HG02642 (cell line): ENCODE data around the gene LRP8.
A peak's percentile ranks its signal among the peaks of the same experiment; 100 is the strongest.
"Not testable (repeated sequence)": the region's sequence is repeated elsewhere in the genome, so short reads cannot be mapped to it uniquely, and the experiment has no call there.

ENCODE experiments used
- ATAC-seq: cut with Tn5 transposase; IDR thresholded peaks from one replicate; pipeline ENCODE4 v1.9.1; 2021; ENCODE audit warnings: mild to moderate bottlenecking; ENCODE audit not compliant: unreplicated experiment, poor library complexity

The LRP8 gene

GRCh38 chr1:53288002-53288789 lies 39.7 kb downstream of the LRP8 start:
- ATAC-seq, result no peak

DNA sequence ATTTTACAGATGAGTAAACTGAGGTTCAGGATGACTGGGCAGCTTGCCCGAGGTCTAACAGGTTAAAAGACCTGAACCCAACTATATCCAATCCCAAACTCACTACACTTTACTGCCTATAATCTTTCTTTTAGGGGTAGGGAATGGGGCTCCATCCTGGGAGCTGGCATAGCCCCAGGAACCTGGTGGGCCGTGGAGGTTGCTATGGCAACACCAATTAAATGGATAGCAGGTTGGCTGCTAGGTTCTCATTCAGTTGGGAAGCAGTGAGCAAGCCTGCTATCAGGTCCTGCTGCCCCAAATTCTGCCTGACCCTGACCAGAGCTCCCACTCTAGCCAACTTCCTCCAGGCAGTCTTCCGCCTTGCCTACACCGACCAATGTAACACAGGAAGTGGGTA lies 40.9 kb downstream of the LRP8 start:
- ATAC-seq, result no peak

- peak; percentile 40 for ATAC-seq
These were observed 41.7 kb downstream of the LRP8 start for GRCh38 chr1:53285969-53286760.

- ATAC-seq, result no peak
These were observed 42.3 kb downstream of the LRP8 start for GRCh38 chr1:53285546-53285945.

DNA sequence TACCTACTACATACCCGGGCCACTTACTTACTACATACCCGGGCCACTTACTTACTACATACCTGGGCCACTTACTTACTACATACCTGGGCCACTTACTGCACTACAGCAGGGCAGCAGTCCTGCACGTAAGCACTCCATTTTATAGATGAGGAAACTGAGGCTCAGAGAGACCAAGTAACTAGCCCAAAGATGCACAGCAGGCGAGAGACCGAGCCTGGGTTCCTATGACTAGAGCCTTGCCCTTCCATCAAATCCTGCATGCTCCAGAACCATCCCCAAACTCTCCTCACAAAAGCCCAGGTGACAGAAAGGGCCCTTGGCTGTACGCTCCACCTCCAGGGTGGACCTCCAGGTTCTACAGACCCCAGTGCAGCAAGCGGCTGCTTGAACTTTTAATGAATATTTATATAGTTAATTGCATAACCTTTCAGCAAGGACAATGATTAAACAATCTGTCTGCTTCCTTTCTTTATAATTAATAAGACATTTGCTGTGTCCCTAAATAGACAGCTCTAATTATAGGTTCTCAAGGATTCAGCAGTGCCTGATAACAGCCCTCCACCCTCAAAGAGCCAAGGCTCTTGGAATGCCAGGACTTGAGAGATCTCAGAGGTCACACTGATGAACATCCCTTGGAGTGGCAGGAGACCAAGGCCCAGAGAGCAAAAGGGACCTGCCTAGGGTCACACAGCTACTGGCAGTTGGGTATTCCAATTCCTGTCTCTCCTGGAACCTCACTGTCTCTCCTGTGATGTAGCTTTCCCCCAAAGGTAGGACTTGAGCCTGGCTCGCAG lies 43.4 kb downstream of the LRP8 start:
- ATAC-seq, result no peak

GRCh38 chr1:53283156-53283555 lies 44.7 kb downstream of the LRP8 start:
- ATAC-seq, result not testable (repeated sequence)

GRCh38 chr1:53281133-53281532 lies 46.7 kb downstream of the LRP8 start:
- ATAC-seq, result no peak

GRCh38 chr1:53280496-53280895 lies 47.4 kb downstream of the LRP8 start:
- ATAC-seq, result no peak

DNA sequence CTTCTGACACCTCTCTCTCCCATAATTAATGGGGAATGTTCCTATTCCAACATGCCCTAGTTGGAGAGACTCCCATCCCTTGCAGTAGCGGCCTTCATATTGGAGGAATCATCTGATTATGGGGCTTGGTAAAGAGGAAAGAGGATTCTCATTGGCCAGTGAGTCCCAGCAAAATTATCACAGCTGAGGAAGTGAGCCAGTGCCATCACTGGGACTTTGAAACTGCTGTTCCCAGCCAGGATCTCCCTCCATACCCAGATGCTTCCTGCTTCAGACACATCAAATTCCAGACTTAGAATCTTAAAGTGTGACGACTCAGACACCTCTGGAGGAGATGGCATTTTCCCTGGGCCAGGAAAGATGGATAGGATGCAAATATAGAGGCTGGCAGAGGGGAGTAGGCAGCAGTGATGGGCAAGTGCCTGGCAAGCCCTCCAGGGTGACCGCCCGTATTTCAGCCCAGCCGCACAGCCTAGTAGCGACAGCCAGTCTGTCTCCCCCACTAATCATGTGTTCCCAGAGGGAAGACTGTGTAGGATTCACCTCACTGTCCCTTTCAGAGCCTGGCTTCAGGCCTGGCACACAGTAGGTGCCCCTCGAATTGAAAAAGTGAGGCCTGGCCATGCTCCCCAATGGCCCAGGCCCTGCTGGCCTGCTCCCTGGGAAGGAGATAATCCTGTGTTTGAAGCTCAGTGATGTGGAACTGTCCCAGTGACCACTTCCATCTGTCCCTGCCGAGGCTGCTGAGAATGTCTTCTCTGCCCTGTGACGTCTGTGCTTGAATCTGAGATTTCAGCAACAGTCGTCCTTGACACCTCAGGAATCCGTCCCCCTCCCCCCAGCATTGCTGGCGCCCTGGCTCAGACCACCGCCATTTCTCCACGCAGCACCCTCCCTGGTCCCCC lies 48.3 kb downstream of the LRP8 start:
- ATAC-seq, result no peak

GRCh38 chr1:53278298-53278725 lies 49.6 kb downstream of the LRP8 start:
- ATAC-seq, result no peak

DNA sequence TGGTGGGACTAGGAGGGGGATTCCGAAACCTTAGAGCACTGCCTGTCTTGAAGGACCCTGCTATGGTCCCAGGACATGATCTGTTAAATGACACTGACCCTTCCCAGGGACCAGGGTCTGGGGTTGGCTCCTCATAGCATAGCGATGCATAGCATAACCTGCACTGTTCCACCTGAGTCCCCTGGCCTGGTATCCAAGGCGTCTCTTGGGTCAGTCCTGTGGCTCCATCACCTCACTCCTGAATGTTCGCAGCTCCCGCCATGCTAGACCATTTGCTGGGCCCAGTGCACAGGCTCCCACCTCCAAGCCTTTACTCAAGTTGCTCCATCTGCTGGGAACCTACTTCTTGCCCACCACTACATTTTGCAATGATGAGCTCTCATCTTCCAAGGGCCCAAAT lies 50.5 kb downstream of the LRP8 start:
- ATAC-seq, result no peak

- ATAC-seq, result no peak
These were observed 51.0 kb downstream of the LRP8 start for GRCh38 chr1:53276902-53277281.

GRCh38 chr1:53276153-53276901 lies 51.5 kb downstream of the LRP8 start:
- no peak for ATAC-seq

DNA sequence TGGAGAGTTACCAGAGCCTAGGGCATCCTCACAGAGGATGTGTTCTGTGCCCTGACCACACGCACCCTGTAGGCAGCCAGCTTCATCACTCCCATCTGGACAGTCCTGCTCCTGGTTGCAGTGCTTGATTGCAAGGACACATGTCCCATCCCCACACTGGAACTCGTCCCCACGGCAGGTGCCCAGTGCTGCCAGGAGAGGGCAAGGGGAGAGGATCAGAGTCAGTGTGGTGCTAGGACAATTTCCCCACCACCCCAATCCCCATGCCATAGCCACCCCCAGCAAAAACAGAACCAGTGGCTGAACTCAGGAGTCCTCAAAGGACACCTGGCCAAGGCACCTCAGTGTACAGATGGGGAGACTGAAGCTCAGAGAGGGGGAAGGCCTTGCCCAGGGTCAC lies 52.3 kb downstream of the LRP8 start:
- no peak for ATAC-seq

- ATAC-seq, result no peak
These were observed 53.2 kb downstream of the LRP8 start for GRCh38 chr1:53274541-53275185.

DNA sequence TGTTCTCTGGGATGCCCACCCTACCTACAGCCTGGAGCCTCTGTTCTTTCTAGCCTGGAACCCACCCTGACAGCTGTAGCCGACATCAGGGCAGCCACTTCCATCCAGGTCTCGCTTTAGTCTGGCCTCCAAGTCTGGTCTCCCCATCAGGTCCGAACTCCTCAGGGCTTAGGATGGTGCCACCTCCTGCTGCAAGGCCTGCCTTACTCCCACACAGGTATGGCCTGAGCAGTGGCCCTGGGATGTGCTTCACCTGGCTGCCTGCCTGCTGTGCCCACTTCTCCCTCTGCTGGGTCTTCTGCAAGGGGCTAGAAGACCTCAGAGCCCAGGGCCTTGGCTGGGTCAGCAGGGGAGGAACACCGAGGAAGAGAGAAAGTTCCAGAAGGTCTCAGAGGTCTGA lies 53.8 kb downstream of the LRP8 start:
- no peak for ATAC-seq

GRCh38 chr1:53273526-53273925 lies 54.3 kb downstream of the LRP8 start:
- no peak for ATAC-seq

GRCh38 chr1:53272349-53272748 lies 55.5 kb downstream of the LRP8 start:
- no peak for ATAC-seq
